Neural progenitor cell (in vitro differentiated cells): ENCODE measurements around the gene PSD4.

Experiments used
- EZH2 ChIP-seq: fragments of 200-600 bp; sonication (generic); IDR thresholded peaks from 2 replicates; pipeline ENCODE4 v1.6.1; 2017; ENCODE audit warnings: antibody characterized with exemption, mild to moderate bottlenecking, moderate library complexity
- EZH2phosphoT487 ChIP-seq: fragments of 200-600 bp; sonication (generic); IDR thresholded peaks from 2 replicates; pipeline ENCODE4 v1.6.1; 2017; ENCODE audit warnings: antibody characterized with exemption
- TF ChIP-seq, protein P1 (sequence below): fragments of 200-600 bp; sonication (generic); IDR thresholded peaks from 2 replicates; pipeline ENCODE4 v1.5.1; 2017; ENCODE audit warnings: antibody characterized with exemption, mild to moderate bottlenecking

DNA sequence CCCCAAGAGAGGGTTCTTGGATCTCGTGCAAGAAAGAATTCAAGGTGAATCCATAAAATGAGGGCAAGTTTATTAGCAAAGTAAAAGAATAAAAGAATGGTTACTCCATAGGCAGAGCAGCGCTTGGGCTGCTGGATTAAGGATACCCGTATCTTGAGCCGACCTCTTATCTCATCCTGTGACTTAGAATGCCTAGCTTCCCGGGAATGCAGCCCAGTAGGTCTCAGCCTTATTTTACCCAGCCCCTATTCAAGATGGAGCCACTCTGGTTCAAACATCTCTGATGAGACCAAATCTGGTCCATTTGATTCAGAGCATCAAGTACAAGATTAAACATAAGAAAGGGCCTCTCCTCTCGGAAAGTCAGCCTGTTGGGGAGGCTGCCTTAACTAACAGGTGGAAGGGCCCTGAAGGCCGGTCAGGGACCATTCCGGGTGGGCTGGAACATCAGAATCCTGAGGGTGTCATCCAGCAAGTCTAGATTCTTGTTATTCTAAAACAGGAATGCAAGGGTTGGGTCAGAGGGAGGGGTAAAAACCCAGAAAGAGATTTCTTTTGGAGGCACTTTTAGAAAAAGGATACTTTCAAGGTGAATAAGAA lies 5.8 kb downstream of the PSD4 start:
- TF ChIP-seq, protein P1, sequence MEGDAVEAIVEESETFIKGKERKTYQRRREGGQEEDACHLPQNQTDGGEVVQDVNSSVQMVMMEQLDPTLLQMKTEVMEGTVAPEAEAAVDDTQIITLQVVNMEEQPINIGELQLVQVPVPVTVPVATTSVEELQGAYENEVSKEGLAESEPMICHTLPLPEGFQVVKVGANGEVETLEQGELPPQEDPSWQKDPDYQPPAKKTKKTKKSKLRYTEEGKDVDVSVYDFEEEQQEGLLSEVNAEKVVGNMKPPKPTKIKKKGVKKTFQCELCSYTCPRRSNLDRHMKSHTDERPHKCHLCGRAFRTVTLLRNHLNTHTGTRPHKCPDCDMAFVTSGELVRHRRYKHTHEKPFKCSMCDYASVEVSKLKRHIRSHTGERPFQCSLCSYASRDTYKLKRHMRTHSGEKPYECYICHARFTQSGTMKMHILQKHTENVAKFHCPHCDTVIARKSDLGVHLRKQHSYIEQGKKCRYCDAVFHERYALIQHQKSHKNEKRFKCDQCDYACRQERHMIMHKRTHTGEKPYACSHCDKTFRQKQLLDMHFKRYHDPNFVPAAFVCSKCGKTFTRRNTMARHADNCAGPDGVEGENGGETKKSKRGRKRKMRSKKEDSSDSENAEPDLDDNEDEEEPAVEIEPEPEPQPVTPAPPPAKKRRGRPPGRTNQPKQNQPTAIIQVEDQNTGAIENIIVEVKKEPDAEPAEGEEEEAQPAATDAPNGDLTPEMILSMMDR = no peak
- TF ChIP-seq EZH2phosphoT487 (no peak), EZH2 (no peak)
